Stomach (tissue), 4 donors: Measurements from ENCODE around the gene CGB8.

Experiments used
- EP300 ChIP-seq: sonication (generic); formaldehyde crosslinking; IDR thresholded peaks from one replicate; pipeline ENCODE4 v1.6.1; 2017; ENCODE audit warnings: antibody characterized with exemption
- POLR2A ChIP-seq, 4 donors: fragments of 450-650 bp; IDR thresholded peaks; one replicate each; pipeline ENCODE4 v1.6.1; 2016; ENCODE audit warnings: antibody characterized with exemption in 4 of 4, control low read depth in 2 of 4, mild to moderate bottlenecking in 1 of 4, moderate library complexity in 1 of 4
- POLR2AphosphoS5 ChIP-seq, 3 donors: sonication (generic); formaldehyde crosslinking; IDR thresholded peaks; one replicate each; pipeline ENCODE4 v1.6.1; 2016; ENCODE audit warnings: antibody characterized with exemption in 3 of 3
- TF ChIP-seq, protein P1 (sequence below), 7 experiments: fragments of 450-650 bp in 4 of 7; fragments of 200-600 bp in 3 of 7; sonication (generic) in 3 of 7; IDR thresholded peaks; one replicate each; pipeline ENCODE4 v1.5.1; 2016 to 2019; ENCODE audit warnings: antibody characterized with exemption in 7 of 7, control low read depth in 2 of 7, mild to moderate bottlenecking in 1 of 7

DNA sequence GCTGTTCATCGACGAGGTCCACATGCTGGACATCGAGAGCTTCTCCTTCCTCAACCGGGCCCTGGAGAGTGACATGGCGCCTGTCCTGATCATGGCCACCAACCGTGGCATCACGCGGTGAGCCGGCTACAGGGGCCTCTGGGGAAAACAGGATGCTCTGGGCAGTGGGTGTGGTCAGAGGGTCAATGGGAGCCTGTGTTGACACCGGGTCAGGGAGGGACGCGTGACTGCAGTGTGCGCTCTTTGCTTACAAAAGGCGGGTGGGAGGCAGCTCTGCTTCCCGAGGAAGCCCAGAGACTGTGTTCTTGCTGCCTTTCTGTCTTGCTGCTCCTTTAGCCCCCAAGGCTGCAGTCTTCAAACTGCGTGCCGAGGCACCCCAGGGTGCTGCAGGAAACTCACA is 37.7 kb downstream of the CGB8 start:
- no peak for TF ChIP-seq POLR2AphosphoS5 (IDR thresholded peaks at IDR 0.05)
- TF ChIP-seq, protein P1, sequence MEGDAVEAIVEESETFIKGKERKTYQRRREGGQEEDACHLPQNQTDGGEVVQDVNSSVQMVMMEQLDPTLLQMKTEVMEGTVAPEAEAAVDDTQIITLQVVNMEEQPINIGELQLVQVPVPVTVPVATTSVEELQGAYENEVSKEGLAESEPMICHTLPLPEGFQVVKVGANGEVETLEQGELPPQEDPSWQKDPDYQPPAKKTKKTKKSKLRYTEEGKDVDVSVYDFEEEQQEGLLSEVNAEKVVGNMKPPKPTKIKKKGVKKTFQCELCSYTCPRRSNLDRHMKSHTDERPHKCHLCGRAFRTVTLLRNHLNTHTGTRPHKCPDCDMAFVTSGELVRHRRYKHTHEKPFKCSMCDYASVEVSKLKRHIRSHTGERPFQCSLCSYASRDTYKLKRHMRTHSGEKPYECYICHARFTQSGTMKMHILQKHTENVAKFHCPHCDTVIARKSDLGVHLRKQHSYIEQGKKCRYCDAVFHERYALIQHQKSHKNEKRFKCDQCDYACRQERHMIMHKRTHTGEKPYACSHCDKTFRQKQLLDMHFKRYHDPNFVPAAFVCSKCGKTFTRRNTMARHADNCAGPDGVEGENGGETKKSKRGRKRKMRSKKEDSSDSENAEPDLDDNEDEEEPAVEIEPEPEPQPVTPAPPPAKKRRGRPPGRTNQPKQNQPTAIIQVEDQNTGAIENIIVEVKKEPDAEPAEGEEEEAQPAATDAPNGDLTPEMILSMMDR (IDR thresholded peaks at IDR 0.05): no peak
- no peak for TF ChIP-seq POLR2A (IDR thresholded peaks at IDR 0.05)
- TF ChIP-seq EP300: no peak
